ENCODE data around the gene ATF7IP2. TPM values are rescaled to one million over a fixed set of nuclear protein-coding genes. Genes with fewer than 3 reads are reported as not detected.

ATF7IP2 gene
- total RNA-seq, 4 donors from 2014 or later: 5.1 to 12.2 (median 8.4) TPM

- TF ChIP-seq CTCF (IDR thresholded peaks at IDR 0.05; ENCODE audit: low read depth): no peak
These were observed 67.3 kb downstream of the ATF7IP2 start for GRCh38 chr16:10453159-10453510.

DNA sequence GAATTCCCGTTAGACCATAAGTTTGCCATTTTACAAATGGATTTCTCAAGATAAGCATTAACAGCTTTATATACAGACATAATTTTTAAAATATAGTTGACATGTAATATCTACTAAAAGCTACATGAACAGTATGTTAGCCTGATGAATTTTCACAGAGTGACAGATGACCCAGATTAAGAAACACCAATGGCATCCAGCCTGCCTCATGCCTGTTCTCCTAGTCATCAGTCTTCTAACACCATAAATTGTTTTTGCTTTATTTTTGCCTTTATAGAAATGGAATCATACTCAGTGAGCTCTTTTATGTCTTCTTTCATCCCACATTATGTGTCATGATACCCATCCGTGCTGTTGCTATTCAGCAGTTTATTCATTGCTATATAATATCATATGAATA lies 80.0 kb downstream of the ATF7IP2 start:
- no peak for TF ChIP-seq CTCF (IDR thresholded peaks at IDR 0.05; ENCODE audit: low read depth)

DNA sequence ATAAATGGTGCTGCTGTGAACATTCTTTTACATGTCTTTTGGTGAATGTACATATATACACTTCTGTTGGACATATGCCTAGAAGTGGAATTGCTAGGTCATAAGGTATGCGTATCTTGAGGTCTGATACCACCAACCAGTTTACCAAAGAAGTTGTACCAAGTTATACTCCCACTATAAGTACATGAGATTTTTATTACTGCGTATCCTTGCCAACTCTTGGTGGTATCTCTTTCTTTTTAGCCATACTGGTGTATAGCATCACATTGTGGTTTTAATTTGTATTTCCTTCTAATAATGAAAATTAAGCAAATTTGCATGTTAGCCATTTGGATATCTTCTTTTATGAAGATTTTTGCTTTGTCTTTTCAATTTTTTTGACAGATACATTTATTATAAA lies 80.5 kb downstream of the ATF7IP2 start:
- TF ChIP-seq CTCF (IDR thresholded peaks at IDR 0.05; ENCODE audit: low read depth): no peak

DNA sequence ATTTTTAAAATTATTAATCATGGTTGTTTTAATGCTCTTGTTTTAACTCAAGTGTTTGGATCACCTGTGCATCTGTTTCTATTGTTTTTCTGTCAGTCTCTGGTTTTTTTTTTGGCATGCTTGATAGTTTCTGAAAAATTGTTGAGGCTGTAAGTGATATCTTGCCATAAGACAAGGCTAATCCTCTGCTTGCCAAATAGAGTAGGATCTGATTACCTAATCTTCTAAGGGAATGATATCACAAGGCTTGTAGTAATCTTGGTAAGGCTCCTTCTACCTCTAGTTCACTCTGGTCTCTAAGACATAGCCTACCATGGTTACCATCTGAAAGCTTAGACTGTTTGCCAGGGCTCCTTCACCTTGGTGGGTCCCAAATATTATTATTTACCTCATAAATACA lies 81.0 kb downstream of the ATF7IP2 start:
- no peak for TF ChIP-seq CTCF (IDR thresholded peaks at IDR 0.05; ENCODE audit: low read depth)

DNA sequence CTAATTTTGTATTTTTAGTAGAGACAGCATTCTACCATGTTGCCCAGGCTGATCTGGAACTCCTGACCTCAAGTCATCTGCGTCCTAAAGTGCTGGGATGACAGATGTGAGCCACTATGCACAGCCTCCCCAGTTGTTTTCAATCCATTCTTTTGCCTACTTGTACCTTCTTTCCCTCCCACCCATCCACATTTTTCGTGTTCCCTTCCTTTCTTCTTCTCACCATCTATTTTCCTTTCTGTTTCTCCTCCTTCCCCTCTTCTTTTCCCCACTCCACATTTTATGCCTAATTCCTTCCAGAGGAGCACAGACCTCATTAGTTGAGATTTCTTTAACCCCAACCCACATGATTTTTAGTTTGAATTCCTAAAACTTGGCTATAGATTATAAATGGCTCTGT lies 94.3 kb downstream of the ATF7IP2 start:
- no peak for TF ChIP-seq CTCF (IDR thresholded peaks at IDR 0.05; ENCODE audit: low read depth)

GRCh38 chr16:10485159-10485558 lies 99.3 kb downstream of the ATF7IP2 start:
- TF ChIP-seq CTCF (IDR thresholded peaks at IDR 0.05; ENCODE audit: low read depth): no peak

- no peak for TF ChIP-seq CTCF (IDR thresholded peaks at IDR 0.05; ENCODE audit: low read depth)
These were observed 100.0 kb downstream of the ATF7IP2 start for GRCh38 chr16:10485698-10486382.

Measured in subcutaneous adipose tissue (tissue), 4 donors.